Parathyroid adenoma (tissue), 2 donors: ENCODE measurements around the gene COQ4.

Source experiments
- H2AFZ ChIP-seq: fragments of 300-600 bp; sonication (generic); one replicate; pipeline ENCODE4 v1.7.0; 2017; ENCODE audit warnings: antibody characterized with exemption, mild to moderate bottlenecking
- H3K27ac ChIP-seq: fragments of 300-600 bp; sonication (generic); one replicate; pipeline ENCODE4 v1.7.0; 2017
- H3K27me3 ChIP-seq: fragments of 300-600 bp; sonication (generic); one replicate; pipeline ENCODE4 v1.7.0; 2017; ENCODE audit warnings: low read length; ENCODE audit not compliant: control insufficient read depth, insufficient read depth
- H3K36me3 ChIP-seq: fragments of 300-600 bp; sonication (generic); one replicate; pipeline ENCODE4 v1.7.0; 2017; ENCODE audit warnings: low read length; ENCODE audit not compliant: control insufficient read depth, insufficient read depth
- H3K4me1 ChIP-seq: fragments of 300-600 bp; sonication (generic); one replicate; pipeline ENCODE4 v1.7.0; 2017; ENCODE audit warnings: control low read depth
- H3K4me2 ChIP-seq: fragments of 300-600 bp; sonication (generic); one replicate; pipeline ENCODE4 v1.7.0; 2017; ENCODE audit warnings: low read length
- H3K4me3 ChIP-seq: fragments of 300-600 bp; sonication (generic); one replicate; pipeline ENCODE4 v1.7.0; 2017; ENCODE audit warnings: low read depth, low read length
- H3K79me2 ChIP-seq: fragments of 300-600 bp; sonication (generic); one replicate; pipeline ENCODE4 v1.7.0; 2017; ENCODE audit warnings: control low read depth
- H3K9ac ChIP-seq: fragments of 300-600 bp; sonication (generic); one replicate; pipeline ENCODE4 v1.7.0; 2017; ENCODE audit warnings: mild to moderate bottlenecking
- H3K9me3 ChIP-seq: fragments of 300-600 bp; sonication (generic); one replicate; pipeline ENCODE4 v1.7.0; 2017; ENCODE audit warnings: low read length; ENCODE audit not compliant: control insufficient read depth
- TF ChIP-seq, protein P1 (sequence below): fragments of 300-600 bp; sonication (generic); IDR thresholded peaks from one replicate; pipeline ENCODE4 v1.7.0; 2017; ENCODE audit warnings: antibody characterized with exemption, mild to moderate bottlenecking
- donor health status: primary hyperparathyroidism.

Gene COQ4

GRCh38 chr9:128374221-128374675 lies 51.6 kb downstream of the COQ4 start:
- Histone ChIP-seq H3K27me3 (no peaks in the 10 kb centered on the region), H3K36me3 (no peaks in the 10 kb centered on the region), H3K79me2 (peaks cover 13% of the 10 kb centered on the region), H3K4me1 (peaks cover 3% of the 10 kb centered on the region), H3K27ac (no peak overlapping the region), H3K9ac (no peak overlapping the region), H3K4me2 (no peak overlapping the region), H2AFZ (no peak overlapping the region), H3K4me3 (no peak overlapping the region), H3K9me3 (no peaks in the 10 kb centered on the region)
- TF ChIP-seq, protein P1, sequence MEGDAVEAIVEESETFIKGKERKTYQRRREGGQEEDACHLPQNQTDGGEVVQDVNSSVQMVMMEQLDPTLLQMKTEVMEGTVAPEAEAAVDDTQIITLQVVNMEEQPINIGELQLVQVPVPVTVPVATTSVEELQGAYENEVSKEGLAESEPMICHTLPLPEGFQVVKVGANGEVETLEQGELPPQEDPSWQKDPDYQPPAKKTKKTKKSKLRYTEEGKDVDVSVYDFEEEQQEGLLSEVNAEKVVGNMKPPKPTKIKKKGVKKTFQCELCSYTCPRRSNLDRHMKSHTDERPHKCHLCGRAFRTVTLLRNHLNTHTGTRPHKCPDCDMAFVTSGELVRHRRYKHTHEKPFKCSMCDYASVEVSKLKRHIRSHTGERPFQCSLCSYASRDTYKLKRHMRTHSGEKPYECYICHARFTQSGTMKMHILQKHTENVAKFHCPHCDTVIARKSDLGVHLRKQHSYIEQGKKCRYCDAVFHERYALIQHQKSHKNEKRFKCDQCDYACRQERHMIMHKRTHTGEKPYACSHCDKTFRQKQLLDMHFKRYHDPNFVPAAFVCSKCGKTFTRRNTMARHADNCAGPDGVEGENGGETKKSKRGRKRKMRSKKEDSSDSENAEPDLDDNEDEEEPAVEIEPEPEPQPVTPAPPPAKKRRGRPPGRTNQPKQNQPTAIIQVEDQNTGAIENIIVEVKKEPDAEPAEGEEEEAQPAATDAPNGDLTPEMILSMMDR, result no peak

- Histone ChIP-seq H3K4me3 (no peak overlapping the region), H3K9ac (no peak overlapping the region), H3K27ac (no peak overlapping the region), H3K79me2 (peaks cover 13% of the 10 kb centered on the region), H3K4me2 (no peak overlapping the region), H3K4me1 (peaks cover 3% of the 10 kb centered on the region), H3K9me3 (no peaks in the 10 kb centered on the region), H3K27me3 (no peaks in the 10 kb centered on the region), H2AFZ (no peak overlapping the region), H3K36me3 (no peaks in the 10 kb centered on the region)
- TF ChIP-seq, protein P1, result no peak
These were observed 53.2 kb downstream of the COQ4 start for GRCh38 chr9:128375865-128376264.

- Histone ChIP-seq H3K4me2 (no peak overlapping the region), H3K36me3 (no peaks in the 10 kb centered on the region), H3K4me3 (no peak overlapping the region), H3K9me3 (no peaks in the 10 kb centered on the region), H3K79me2 (no peaks in the 10 kb centered on the region), H3K27ac (no peak overlapping the region), H3K27me3 (no peaks in the 10 kb centered on the region), H3K9ac (no peak overlapping the region), H3K4me1 (no peaks in the 10 kb centered on the region), H2AFZ (no peak overlapping the region)
- TF ChIP-seq, protein P1, result no peak
These were observed 59.6 kb downstream of the COQ4 start for GRCh38 chr9:128382261-128382660.

GRCh38 chr9:128383007-128383753 lies 60.5 kb downstream of the COQ4 start:
- Histone ChIP-seq H3K27me3 (no peaks in the 10 kb centered on the region), H3K79me2 (no peaks in the 10 kb centered on the region), H3K4me3 (no peak overlapping the region), H3K9ac (no peak overlapping the region), H3K4me2 (no peak overlapping the region), H3K27ac (no peak overlapping the region), H2AFZ (no peak overlapping the region), H3K9me3 (no peaks in the 10 kb centered on the region), H3K36me3 (no peaks in the 10 kb centered on the region), H3K4me1 (no peaks in the 10 kb centered on the region)
- TF ChIP-seq, protein P1, result no peak
